Keratinocyte (primary cell): ENCODE measurements around the gene CD96. TPM values are rescaled to one million over a fixed set of nuclear protein-coding genes. Genes with fewer than 3 reads are reported as not detected.
A peak's percentile ranks its signal among the peaks of the same experiment; 100 is the strongest.

Experiments used
- DNase-seq: peaks from one replicate; pipeline ENCODE4 v3.0.0-alpha.2; 2011; ENCODE audit warnings: low read depth, missing footprints, low spot score
- FAIRE-seq: peaks from 2 replicates; lab custom pipeline; 2011; peaks lifted over from hg19 to GRCh38; lab: Jason Lieb, UNC
- H2AFZ ChIP-seq: 2 replicates; pipeline ENCODE4 v1.6.0; 2012; ENCODE audit warnings: low read length, control low read depth, inconsistent platforms; ENCODE audit not compliant: control insufficient read depth
- H3K27ac ChIP-seq: 2 replicates; pipeline ENCODE4 v1.5.1; 2011; ENCODE audit warnings: low read length; ENCODE audit not compliant: control insufficient read depth, insufficient read depth
- H3K27me3 ChIP-seq: 3 replicates; pipeline ENCODE4 v1.6.0; 2011; ENCODE audit warnings: low read length; ENCODE audit not compliant: control insufficient read depth, insufficient read depth; ENCODE audit errors: extremely low read depth
- H3K36me3 ChIP-seq, 2 experiments: 2 replicates in 1 of 2; 3 replicates in 1 of 2; pipeline ENCODE4 v1.5.1; 2011; ENCODE audit warnings: low read length in 2 of 2, mild to moderate bottlenecking in 1 of 2; ENCODE audit not compliant: control insufficient read depth in 2 of 2, insufficient read depth in 2 of 2; ENCODE audit errors: extremely low read depth in 1 of 2
- H3K4me1 ChIP-seq: 3 replicates; pipeline ENCODE4 v1.5.1; 2011; ENCODE audit warnings: low read length; ENCODE audit not compliant: control insufficient read depth, insufficient read depth; ENCODE audit errors: extremely low read depth
- H3K4me2 ChIP-seq: 3 replicates; pipeline ENCODE4 v1.6.0; 2011; ENCODE audit warnings: low read depth, low read length; ENCODE audit not compliant: control insufficient read depth, insufficient read depth; ENCODE audit errors: extremely low read depth
- H3K4me3 ChIP-seq, 3 experiments: fragments of 200-600 bp in 1 of 3; sonication (generic) in 1 of 3; 2 replicates in 2 of 3; 3 replicates in 1 of 3; pipeline ENCODE4 v1.5.1; 2011 to 2016; ENCODE audit warnings: low read length in 3 of 3, mild to moderate bottlenecking in 3 of 3, control low read depth in 2 of 3, inconsistent platforms in 1 of 3, low read depth in 1 of 3, mixed read lengths in 1 of 3, mixed run types in 1 of 3, moderate library complexity in 1 of 3; ENCODE audit not compliant: control insufficient read depth in 2 of 3, insufficient read depth in 2 of 3; ENCODE audit errors: extremely low read depth in 1 of 3
- H3K79me2 ChIP-seq: 2 replicates; pipeline ENCODE4 v1.6.0; 2012; ENCODE audit warnings: low read length; ENCODE audit not compliant: control insufficient read depth, insufficient read depth
- H3K9ac ChIP-seq: 3 replicates; pipeline ENCODE4 v1.6.0; 2011; ENCODE audit warnings: low read length; ENCODE audit not compliant: control insufficient read depth, insufficient read depth; ENCODE audit errors: extremely low read depth
- H3K9me1 ChIP-seq: 3 replicates; pipeline ENCODE4 v1.6.0; 2011; ENCODE audit warnings: low read length; ENCODE audit not compliant: control insufficient read depth, insufficient read depth; ENCODE audit errors: extremely low read depth
- H3K9me3 ChIP-seq: 2 replicates; pipeline ENCODE4 v1.5.1; 2012; ENCODE audit warnings: low read depth, low read length; ENCODE audit not compliant: control insufficient read depth
- H4K20me1 ChIP-seq: 3 replicates; pipeline ENCODE4 v1.6.0; 2011; ENCODE audit warnings: low read length; ENCODE audit not compliant: control insufficient read depth, insufficient read depth; ENCODE audit errors: extremely low read depth
- CTCF ChIP-seq, 3 experiments: IDR thresholded peaks in 1 of 3; conservative IDR thresholded peaks in 1 of 3; optimal IDR thresholded peaks in 1 of 3; 2 replicates in 2 of 3; 3 replicates in 1 of 3; pipeline versions ENCODE3 to v1.5.1; 2011; ENCODE audit warnings: low read length in 3 of 3, mild to moderate bottlenecking in 3 of 3, moderate library complexity in 2 of 3, control low read depth in 1 of 3, inconsistent platforms in 1 of 3; ENCODE audit not compliant: insufficient read depth in 2 of 3; ENCODE audit errors: extremely low read depth in 1 of 3
- EZH2 ChIP-seq: IDR thresholded peaks from one replicate; pipeline ENCODE4 v1.6.1; 2012; ENCODE audit warnings: inconsistent platforms, mild to moderate bottlenecking, low read length, moderate library complexity
- dilution Hi-C: fragments of 300-500 bp; cut with MboI; formaldehyde crosslinking; loops from one replicate; pipeline ENCODE4 v1.7.0; 2020; ENCODE audit warnings: low sequenced_read_pairs; ENCODE audit not compliant: extremely low pct_ligation_motif_present
- polyA plus RNA-seq, 5 experiments: library from polyadenylated mRNA; depleted of rRNA in 3 of 5; stranded (reverse) in 3 of 5; stranded (forward) in 1 of 5; unstranded in 1 of 5; fragments of >200 nt; gene quantifications; 1 replicate in 1 of 5; 2 replicates in 3 of 5; 3 replicates in 1 of 5; pipeline versions ENCODE4 v1.2.1 to v1.2.3, GENCODE V29; 2011 to 2012; ENCODE audit warnings: missing spikeins in 2 of 5, low read depth in 1 of 5, low replicate concordance in 1 of 5

The CD96 gene
- polyA plus RNA-seq, 1 donor (not counting 4 experiments of a cell fraction or from before 2014, with no cell fraction given): 0.13 TPM

- H3K36me3 ChIP-seq: peaks cover 3 to 19% of the 10 kb centered on the region in 2 experiments
- H4K20me1 ChIP-seq: no peaks in the 10 kb centered on the region
- peak within 1 kb of the TSS; percentile 59 to 96 (median 89) for H3K4me3 ChIP-seq
- no peaks in the 10 kb centered on the region for H3K27me3 ChIP-seq
- peak; percentile 99 for FAIRE-seq
- H2AFZ ChIP-seq: no peak within 1 kb of the TSS
- dilution Hi-C loops: loop anchor here (25.0 kb wide), 1 partner anchor 92 kb away; no protein-coding TSS in a partner anchor
- no peaks in the 10 kb centered on the region for H3K9me3 ChIP-seq
- H3K79me2 ChIP-seq: peaks cover 42% of the 10 kb centered on the region
- peak within 1 kb of the TSS; percentile 94 for H3K27ac ChIP-seq
- no peaks in the 10 kb centered on the region for H3K9me1 ChIP-seq
- peaks cover 16% of the 10 kb centered on the region for H3K4me1 ChIP-seq
- no peak for TF ChIP-seq EZH2
- TF ChIP-seq CTCF (optimal IDR thresholded peaks at IDR 0.05 in 1 of 3, IDR thresholded peaks at IDR 0.05 in 1 of 3, conservative IDR thresholded peaks at IDR 0.05 in 1 of 3; ENCODE audit: extremely low read depth in 1 of 3, insufficient read depth in 2 of 3, low read length in 3 of 3): no peak
- H3K4me2 ChIP-seq: peak within 1 kb of the TSS; percentile 83
- peak within 1 kb of the TSS; percentile 92 for H3K9ac ChIP-seq
- peak; percentile 96 for DNase-seq
These were observed 53.2 kb downstream of the CD96 start, which contains the start of gene ZBED2 for GRCh38 chr3:111595232-111595631. Gene ZBED2, minus strand, starts transcription at chr3:111595346. Its CDS starts 1,145 bp downstream, at chr3:111594201.

DNA sequence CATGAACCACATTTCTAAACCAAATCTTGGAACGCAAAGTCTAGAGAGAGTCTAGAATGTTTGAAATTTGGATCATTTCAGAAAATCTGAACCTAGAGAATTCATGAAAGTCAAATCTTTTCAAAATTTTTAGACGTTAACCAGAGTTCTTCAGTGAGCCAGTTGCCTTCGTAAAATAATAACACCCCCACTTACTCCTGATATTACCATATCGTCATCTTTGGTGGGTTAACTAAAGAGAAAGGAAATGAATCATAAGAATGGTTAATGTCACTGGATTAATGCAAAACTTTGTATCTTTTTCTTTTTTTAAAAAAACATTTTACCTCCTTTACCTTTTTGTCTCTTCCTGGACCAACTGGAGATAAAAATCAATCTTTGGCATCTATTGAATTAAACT lies 54.3 kb downstream of the CD96 start:
- Histone ChIP-seq H3K4me2 (no peak overlapping the region), H3K9ac (no peak overlapping the region), H3K9me3 (no peaks in the 10 kb centered on the region), H3K27me3 (no peaks in the 10 kb centered on the region), H3K9me1 (no peaks in the 10 kb centered on the region), H4K20me1 (no peaks in the 10 kb centered on the region), H3K4me3 (no peak overlapping the region), H3K4me1 (peaks cover 7% of the 10 kb centered on the region), H3K27ac (no peak overlapping the region), H2AFZ (no peak overlapping the region), H3K79me2 (peaks cover 38% of the 10 kb centered on the region), H3K36me3 (peaks cover 3 to 19% of the 10 kb centered on the region in 2 experiments)
- dilution Hi-C loops: loop anchor here (25.0 kb wide), 1 partner anchor 91 kb away; no protein-coding TSS in a partner anchor
- FAIRE-seq: no peak
- TF ChIP-seq EZH2: no peak
- TF ChIP-seq CTCF (optimal IDR thresholded peaks at IDR 0.05 in 1 of 3, IDR thresholded peaks at IDR 0.05 in 1 of 3, conservative IDR thresholded peaks at IDR 0.05 in 1 of 3; ENCODE audit: extremely low read depth in 1 of 3, insufficient read depth in 2 of 3, low read length in 3 of 3): no peak
- DNase-seq: no peak
